H1 (cell line): ENCODE data around the gene GPR35. TPM values are rescaled to one million over a fixed set of nuclear protein-coding genes. Genes with fewer than 3 reads are reported as not detected.

Experiments
- CTCF ChIA-PET: fragments of 300-600 bp; sonication (Branson Sonifier 250); formaldehyde crosslinking; loops from one replicate; lab custom pipeline; 2021; ENCODE audit not compliant: partially characterized antibody; lab: Charles Lee
- POLR2A ChIA-PET: fragments of 300-600 bp; sonication (Branson Sonifier 250); formaldehyde crosslinking; loops from one replicate; lab custom pipeline; 2021; ENCODE audit warnings: inconsistent platforms; ENCODE audit not compliant: partially characterized antibody; lab: Charles Lee
- DNase-seq, 2 experiments: peaks; one replicate each; pipeline versions ENCODE4 v3.0.0 to v3.0.0-alpha.2; 2010 to 2022; ENCODE audit warnings: low spot score in 2 of 2, low read depth in 1 of 2, mixed read lengths in 1 of 2
- FAIRE-seq: peaks from 2 replicates; lab custom pipeline; 2011; peaks lifted over from hg19 to GRCh38; lab: Jason Lieb, UNC
- H2AFZ ChIP-seq: 2 replicates; pipeline ENCODE4 v1.8.1; 2012; ENCODE audit warnings: low read length, inconsistent platforms
- H2AK5ac ChIP-seq: 2 replicates; pipeline ENCODE4 v1.6.1; 2013; ENCODE audit warnings: low read depth, low read length
- H2BK120ac ChIP-seq: replicated peaks from 2 replicates; pipeline ENCODE3; 2013; ENCODE audit warnings: low read depth, low read length, inconsistent platforms
- H2BK12ac ChIP-seq: 2 replicates; pipeline ENCODE4 v1.6.1; 2013; ENCODE audit warnings: low read depth, low read length
- H2BK15ac ChIP-seq: 2 replicates; pipeline ENCODE4 v1.6.1; 2013; ENCODE audit warnings: low read length
- H2BK20ac ChIP-seq: 2 replicates; pipeline ENCODE4 v1.6.1; 2013; ENCODE audit warnings: low read length
- H2BK5ac ChIP-seq: 2 replicates; pipeline ENCODE4 v1.6.1; 2013; ENCODE audit warnings: low read depth, low read length
- H3K14ac ChIP-seq: 2 replicates; pipeline ENCODE4 v1.6.1; 2013; ENCODE audit warnings: inconsistent platforms; ENCODE audit not compliant: insufficient read length
- H3K18ac ChIP-seq: 2 replicates; pipeline ENCODE4 v1.6.1; 2013; ENCODE audit warnings: low read length; ENCODE audit errors: extremely low read depth
- H3K23ac ChIP-seq: 2 replicates; pipeline ENCODE4 v1.6.1; 2013; ENCODE audit warnings: inconsistent platforms; ENCODE audit not compliant: insufficient read length
- H3K23me2 ChIP-seq: 2 replicates; pipeline ENCODE4 v1.6.1; 2013; ENCODE audit warnings: low read depth, low read length
- H3K27ac ChIP-seq: 2 replicates; pipeline ENCODE4 v1.6.1; 2011; ENCODE audit warnings: low read depth, low read length, inconsistent platforms
- H3K27me3 ChIP-seq, 4 experiments: replicated peaks in 1 of 4; 1 replicate in 1 of 4; 2 replicates in 3 of 4; pipeline versions ENCODE4 v1.6.1 to v1.8.1; 2011 to 2013; ENCODE audit warnings: low read length in 3 of 4, mild to moderate bottlenecking in 3 of 4, inconsistent platforms in 2 of 4, mixed read lengths in 2 of 4, moderate library complexity in 1 of 4; ENCODE audit not compliant: control insufficient read depth in 3 of 4, insufficient read depth in 3 of 4; ENCODE audit errors: extremely low read depth in 1 of 4
- H3K36me3 ChIP-seq, 4 experiments: 2 replicates each; pipeline versions ENCODE4 v1.6.1 to v1.8.1; 2011 to 2013; ENCODE audit warnings: mild to moderate bottlenecking in 4 of 4, low read length in 3 of 4, moderate library complexity in 2 of 4, control low read depth in 1 of 4, inconsistent platforms in 1 of 4; ENCODE audit not compliant: insufficient read depth in 4 of 4, control insufficient read depth in 2 of 4
- H3K4ac ChIP-seq: replicated peaks from 2 replicates; pipeline ENCODE3; 2013; ENCODE audit warnings: low read length, low read depth, mixed read lengths, inconsistent platforms; ENCODE audit not compliant: insufficient read length
- H3K4me1 ChIP-seq, 4 experiments: replicated peaks in 1 of 4; 1 replicate in 1 of 4; 2 replicates in 3 of 4; pipeline versions ENCODE4 v1.6.1 to v1.8.1; 2011 to 2013; ENCODE audit warnings: low read length in 3 of 4, inconsistent platforms in 2 of 4, mixed read lengths in 1 of 4; ENCODE audit not compliant: insufficient read depth in 4 of 4, control insufficient read depth in 3 of 4
- H3K4me2 ChIP-seq, 2 experiments: 2 replicates each; pipeline versions ENCODE4 v1.6.1 to v1.8.1; 2011 to 2013; ENCODE audit warnings: low read depth in 2 of 2, low read length in 2 of 2, control low read depth in 1 of 2, inconsistent platforms in 1 of 2, mild to moderate bottlenecking in 1 of 2; ENCODE audit not compliant: insufficient read depth in 1 of 2
- H3K4me3 ChIP-seq, 4 experiments: fragments of 200-600, 300-600 bp in 1 of 4; sonication (generic), shearing (Covaris generic), sonication (Bioruptor Twin) in 1 of 4; 2 replicates each; pipeline versions ENCODE4 v1.5.1 to v1.8.1; 2011 to 2016; ENCODE audit warnings: low read length in 4 of 4, low read depth in 3 of 4, control low read depth in 2 of 4, inconsistent platforms in 2 of 4, mild to moderate bottlenecking in 2 of 4, mixed read lengths in 1 of 4, moderate library complexity in 1 of 4; ENCODE audit not compliant: insufficient read depth in 2 of 4; ENCODE audit errors: extremely low read depth in 1 of 4
- H3K56ac ChIP-seq: replicated peaks from 2 replicates; pipeline ENCODE3; 2013; ENCODE audit warnings: low read depth, mild to moderate bottlenecking, mixed read lengths, low read length, inconsistent platforms; ENCODE audit not compliant: insufficient read length
- H3K79me1 ChIP-seq: 2 replicates; pipeline ENCODE4 v1.6.1; 2013; ENCODE audit warnings: low read depth, low read length, control low read depth
- H3K79me2 ChIP-seq, 2 experiments: 2 replicates each; pipeline versions ENCODE4 v1.6.1 to v1.8.1; 2012 to 2013; ENCODE audit warnings: low read length in 2 of 2, mild to moderate bottlenecking in 2 of 2, inconsistent platforms in 1 of 2; ENCODE audit not compliant: insufficient read depth in 2 of 2, control insufficient read depth in 1 of 2
- H3K9ac ChIP-seq, 4 experiments: replicated peaks in 1 of 4; 1 replicate in 1 of 4; 2 replicates in 3 of 4; pipeline versions ENCODE4 v1.6.1 to v1.8.1; 2011 to 2013; ENCODE audit warnings: low read depth in 3 of 4, low read length in 3 of 4, control low read depth in 2 of 4, mild to moderate bottlenecking in 2 of 4, moderate library complexity in 2 of 4, inconsistent platforms in 1 of 4; ENCODE audit errors: extremely low read depth in 1 of 4
- H3K9me3 ChIP-seq, 2 experiments: 2 replicates each; pipeline versions ENCODE4 v1.6.1 to v1.8.1; 2012 to 2013; ENCODE audit warnings: mild to moderate bottlenecking in 2 of 2, moderate library complexity in 2 of 2, control low read depth in 1 of 2, inconsistent platforms in 1 of 2, low read depth in 1 of 2, low read length in 1 of 2, mixed read lengths in 1 of 2; ENCODE audit not compliant: insufficient read depth in 2 of 2
- H4K20me1 ChIP-seq, 2 experiments: replicated peaks in 1 of 2; 2 replicates each; pipeline versions ENCODE3 to v1.8.1; 2011 to 2013; ENCODE audit warnings: inconsistent platforms in 2 of 2, low read length in 2 of 2, mild to moderate bottlenecking in 1 of 2; ENCODE audit not compliant: insufficient read depth in 2 of 2, control insufficient read depth in 1 of 2
- H4K5ac ChIP-seq: 2 replicates; pipeline ENCODE4 v1.6.1; 2013; ENCODE audit warnings: low read length, low read depth, mixed read lengths, inconsistent platforms; ENCODE audit not compliant: insufficient read length
- H4K8ac ChIP-seq: 2 replicates; pipeline ENCODE4 v1.8.0; 2013; ENCODE audit warnings: mild to moderate bottlenecking, moderate library complexity, low read length, inconsistent platforms; ENCODE audit not compliant: insufficient read depth; ENCODE audit errors: extremely low read depth
- H4K91ac ChIP-seq: replicated peaks from 2 replicates; pipeline ENCODE3; 2013; ENCODE audit warnings: low read length, mixed read lengths, inconsistent platforms; ENCODE audit not compliant: insufficient read length
- ATF2 ChIP-seq: IDR thresholded peaks from 2 replicates; pipeline ENCODE4 v1.6.1; 2012; ENCODE audit warnings: low read length, inconsistent platforms
- CBX5 ChIP-seq: fragments of 300-800, 300-1000 bp; sonication (generic); IDR thresholded peaks from 2 replicates; pipeline ENCODE4 v1.7.1; 2016; ENCODE audit warnings: antibody characterized with exemption, low read length, low read depth
- CHD1 ChIP-seq: IDR thresholded peaks from 2 replicates; pipeline ENCODE4 v1.6.1; 2012; ENCODE audit warnings: low read depth, low read length, improper control_type of control experiment
- CREB1 ChIP-seq: IDR thresholded peaks from 2 replicates; pipeline ENCODE4 v1.6.1; 2012; ENCODE audit warnings: inconsistent platforms
- EZH2 ChIP-seq: fragments of 200-600 bp; sonication (generic); IDR thresholded peaks from 2 replicates; pipeline ENCODE4 v1.7.1; 2012; ENCODE audit warnings: low read depth, mild to moderate bottlenecking, moderate library complexity, low read length, inconsistent platforms; ENCODE audit not compliant: severe bottlenecking
- KDM4A ChIP-seq: IDR thresholded peaks from one replicate; pipeline ENCODE4 v1.7.1; 2012; ENCODE audit warnings: low read depth, mild to moderate bottlenecking, moderate library complexity, low read length, inconsistent platforms; ENCODE audit not compliant: severe bottlenecking
- POLR2AphosphoS5 ChIP-seq: IDR thresholded peaks from 2 replicates; pipeline ENCODE4 v1.6.1; 2011; ENCODE audit warnings: low read depth, low read length
- RBBP5 ChIP-seq: IDR thresholded peaks from 2 replicates; pipeline ENCODE4 v1.7.1; 2012; ENCODE audit warnings: low read depth, mild to moderate bottlenecking, inconsistent platforms, low read length, moderate library complexity, borderline replicate concordance
- RFX5 ChIP-seq: IDR thresholded peaks from 2 replicates; pipeline ENCODE4 v1.6.1; 2011; ENCODE audit warnings: low read depth, low read length, improper control_type of control experiment, borderline replicate concordance
- SP1 ChIP-seq: IDR thresholded peaks from 2 replicates; pipeline ENCODE4 v1.6.1; 2011; ENCODE audit warnings: low read depth, low read length
- SP4 ChIP-seq: IDR thresholded peaks from 2 replicates; pipeline ENCODE4 v1.6.1; 2012; ENCODE audit warnings: low read length, inconsistent platforms
- WGBS, 2 experiments: shearing (Covaris generic) in 1 of 2; methylation state at CpG; one replicate each; pipeline versions ENCODE4 v1.1.6 to v1.1.7; 2013 to 2015; ENCODE audit warnings: low lambda C conversion rate in 2 of 2, mixed read lengths in 2 of 2, inconsistent platforms in 1 of 2, low coverage in 1 of 2, missing lambda C conversion rate in 1 of 2; ENCODE audit not compliant: insufficient replicate concordance in 2 of 2, insufficient coverage in 1 of 2, insufficient read length in 1 of 2; ENCODE audit errors: extremely low coverage in 1 of 2, missing lambda C conversion rate in 1 of 2; 5-methylcytosine and 5-hydroxymethylcytosine counted together
- polyA plus RNA-seq, 7 experiments: library from polyadenylated mRNA; depleted of rRNA in 3 of 7; stranded (reverse) in 5 of 7; unstranded in 2 of 7; fragments of >200 nt in 5 of 7; fragments of 200-250 nt in 2 of 7; gene quantifications; 1 replicate in 5 of 7; 2 replicates in 1 of 7; 4 replicates in 1 of 7; pipeline versions ENCODE4 v1.2.1 to v1.2.3, GENCODE V29; 2011 to 2013; ENCODE audit warnings: missing spikeins in 2 of 7, mixed read lengths in 2 of 7
- total RNA-seq: library from RNA; stranded (reverse); fragmentation: NEBNext Ultra II Directional; extraction: Animal tissue kit (Norgen Biotek cat#: 25700); gene quantifications from 2 replicates; pipeline ENCODE4 v1.2.1, GENCODE V29; 2021

Gene GPR35
- total and polyA plus RNA-seq, 2 of the 8 experiments (the other 6 are each of a cell fraction or from before 2014, with no cell fraction given): 0.47 TPM; not detected in 1

- DNase-seq (no peak), FAIRE-seq (no peak)
- no peaks in the 10 kb centered on the region for H3K79me2 ChIP-seq
- CTCF ChIA-PET: interaction anchor here (1.2 kb wide), 1 partner anchor 73 kb away, joined by 3 read pairs; no protein-coding TSS in a partner anchor
- H3K56ac ChIP-seq: no peak overlapping the region
- H3K27ac ChIP-seq: no peak overlapping the region
- no peaks in the 10 kb centered on the region for H3K36me3 ChIP-seq
- no peak overlapping the region for H4K5ac ChIP-seq
- no peak overlapping the region for H3K18ac ChIP-seq
- H3K4me2 ChIP-seq: no peak overlapping the region
- no peak overlapping the region for H3K4me3 ChIP-seq
- H3K14ac ChIP-seq: no peak overlapping the region
- no peaks in the 10 kb centered on the region for H4K20me1 ChIP-seq
- H3K9me3 ChIP-seq: peaks cover 21 to 37% of the 10 kb centered on the region in 2 experiments
- H3K79me1 ChIP-seq: no peaks in the 10 kb centered on the region
- H2BK15ac ChIP-seq: no peak overlapping the region
- H2BK120ac ChIP-seq: no peak overlapping the region
- no peak overlapping the region for H2BK12ac ChIP-seq
- no peak overlapping the region; a peak in 1 of 7 replicates for H3K9ac ChIP-seq
- WGBS, 2 experiments: 89% methylated on average over 18 of the region's 18 CpGs; no CpG with 5 or more reads in 1 of the 2 experiments
- no peak for TF ChIP-seq KDM4A
- no peak for TF ChIP-seq SP1
- no peak for TF ChIP-seq RFX5
- TF ChIP-seq ATF2: no peak
- no peak for TF ChIP-seq CREB1
- no peak for TF ChIP-seq CBX5
- TF ChIP-seq SP4: no peak
- TF ChIP-seq EZH2: no peak
- TF ChIP-seq RBBP5: no peak
- TF ChIP-seq CHD1: no peak
- TF ChIP-seq POLR2AphosphoS5: no peak
- TF ChIP-seq, all 59 proteins: peak for 0
- H2AFZ ChIP-seq: no peak overlapping the region
- no peak overlapping the region for H4K91ac ChIP-seq
- H3K4me1 ChIP-seq: no peaks in the 10 kb centered on the region; a peak in 1 of 7 replicates
- H4K8ac ChIP-seq: no peak overlapping the region
- no peaks in the 10 kb centered on the region; a peak in 1 of 7 replicates for H3K27me3 ChIP-seq
- H3K23me2 ChIP-seq: no peaks in the 10 kb centered on the region
- H3K23ac ChIP-seq: no peak overlapping the region
- H2AK5ac ChIP-seq: no peak overlapping the region
- no peak overlapping the region for H2BK20ac ChIP-seq
- no peak overlapping the region for H2BK5ac ChIP-seq
- POLR2A ChIA-PET: no interaction called here
- H3K4ac ChIP-seq: no peak overlapping the region
Measured at GRCh38 chr2:240638512-240639160, 13.4 kb downstream of the GPR35 start.
